GM19035 (cell line): ENCODE results near the gene GM2A.

ENCODE experiments used
- ATAC-seq: cut with Tn5 transposase; IDR thresholded peaks from one replicate; pipeline ENCODE4 v1.9.1; 2021; ENCODE audit not compliant: unreplicated experiment

The GM2A gene

DNA sequence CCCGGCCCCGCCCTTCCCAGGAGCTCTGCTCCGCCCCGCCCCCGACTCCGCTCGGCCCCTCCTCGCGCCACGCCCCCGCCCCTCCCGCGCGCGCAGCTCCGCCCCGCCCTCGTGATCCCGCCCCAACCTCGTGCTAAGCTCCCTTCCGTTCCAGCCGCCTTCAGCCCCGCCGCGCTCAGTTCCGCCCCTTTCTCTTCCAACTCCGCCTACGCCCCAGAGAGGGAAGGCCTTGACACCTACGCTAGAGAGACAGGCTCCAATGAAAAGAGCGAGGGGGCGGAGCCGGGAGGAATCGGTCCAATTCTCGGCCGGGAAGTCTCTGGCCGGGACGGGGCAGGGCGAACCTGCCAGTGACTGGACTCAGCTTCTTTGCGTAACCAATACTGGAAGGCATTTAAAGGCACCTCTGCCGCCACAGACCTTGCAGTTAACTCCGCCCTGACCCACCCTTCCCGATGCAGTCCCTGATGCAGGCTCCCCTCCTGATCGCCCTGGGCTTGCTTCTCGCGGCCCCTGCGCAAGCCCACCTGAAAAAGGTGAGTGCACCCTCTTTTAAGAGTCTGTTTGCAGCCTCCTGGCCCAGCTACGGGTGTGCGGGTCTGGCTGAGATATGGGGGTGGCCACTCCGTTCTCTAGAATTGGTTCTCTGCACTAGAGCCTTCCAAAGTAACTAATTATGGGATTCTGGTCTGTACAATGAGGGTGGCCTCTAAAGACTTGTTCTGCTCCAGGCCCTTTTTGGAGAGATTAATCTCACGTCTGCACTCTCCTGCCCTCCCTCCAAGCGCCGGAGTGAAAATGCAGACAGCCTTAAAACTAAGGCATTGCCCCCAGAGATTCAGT, at the start of gene GM2A:
Gene GM2A (plus strand): TSS at position 424 of the 843 bp plus-strand sequence. CDS start 32 bp downstream, at position 456.
- peak; percentile 86 for ATAC-seq

DNA sequence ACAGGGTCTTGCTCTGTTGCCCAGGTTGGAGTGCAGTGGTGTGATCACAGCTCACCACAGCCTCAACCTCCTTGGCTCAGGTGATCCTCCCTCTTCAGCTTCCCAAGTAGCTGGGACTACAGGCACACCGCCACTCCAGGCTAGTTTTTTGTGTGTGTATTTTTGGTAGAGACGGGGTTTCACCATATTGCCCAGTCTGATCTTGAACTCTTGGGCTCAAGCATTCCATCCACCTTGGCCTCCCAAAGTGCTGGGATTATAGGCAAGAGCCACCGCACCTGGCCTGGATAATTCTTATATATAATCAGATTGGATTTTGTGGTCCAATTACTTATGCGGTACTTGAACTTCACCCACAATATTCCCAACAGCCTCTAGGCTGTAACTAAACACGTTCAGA, 48.9 kb upstream of the GM2A start:
- ATAC-seq = no peak

DNA sequence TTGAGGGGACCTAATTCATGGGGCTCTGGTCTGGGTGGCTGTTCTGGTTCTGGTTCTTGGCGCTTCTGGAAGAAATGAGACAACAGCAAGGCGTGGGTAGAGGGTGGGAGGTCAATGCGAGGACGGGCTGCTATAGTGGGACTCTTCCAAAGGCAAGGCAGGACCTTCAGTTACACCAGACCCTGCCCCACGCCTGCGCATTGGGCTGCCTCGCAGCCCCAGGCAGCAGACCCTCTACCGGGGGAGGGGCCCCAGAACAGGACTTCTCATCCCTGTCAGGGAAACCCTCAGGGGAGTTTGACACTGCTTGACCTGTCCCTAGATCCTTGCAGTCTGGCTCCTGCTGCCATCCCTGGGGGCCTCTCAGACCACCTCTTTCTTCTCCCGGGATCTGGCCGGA, 47.6 kb upstream of the GM2A start:
- no peak for ATAC-seq

DNA sequence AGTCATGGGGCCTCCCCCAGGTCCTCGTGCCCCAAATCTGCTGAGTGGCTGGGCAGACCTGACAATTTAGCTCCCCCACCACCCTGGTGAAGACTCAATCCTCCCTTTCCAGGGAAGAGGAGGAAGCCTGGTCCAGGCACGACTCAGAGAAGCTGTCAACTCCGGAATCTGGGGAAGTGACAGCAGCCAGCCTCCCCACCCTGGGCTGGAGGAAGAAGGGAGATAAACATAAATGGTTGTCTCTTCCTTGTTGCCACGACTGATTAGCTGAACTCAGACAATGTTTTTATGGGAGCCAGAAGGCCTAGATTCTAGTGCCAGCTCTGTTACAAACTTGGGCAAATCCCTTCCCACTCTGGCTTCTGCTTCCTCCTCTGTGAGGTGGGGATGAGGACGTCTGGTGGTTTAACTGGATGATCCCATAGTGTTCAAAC, 44.5 kb upstream of the GM2A start:
- ATAC-seq = no peak

DNA sequence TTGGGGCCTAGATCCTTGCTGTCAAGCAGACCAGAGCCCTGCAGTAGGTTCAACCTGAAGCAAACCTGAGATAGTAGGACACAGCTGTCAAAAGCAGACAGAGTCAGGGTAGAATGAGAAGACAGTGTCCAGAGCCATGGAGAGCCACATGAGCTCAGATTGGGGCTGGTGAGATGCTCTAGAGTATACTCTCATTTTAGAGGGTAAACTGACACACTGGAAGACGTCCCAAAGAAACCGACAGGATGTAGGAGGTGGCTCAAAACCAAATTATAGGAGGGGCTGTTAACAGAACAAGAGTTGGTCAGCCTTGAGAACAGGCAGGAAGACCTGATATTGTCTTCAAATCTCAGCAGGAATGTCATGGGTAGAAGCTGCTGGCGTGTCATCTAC, 40.6 kb upstream of the GM2A start:
- no peak for ATAC-seq

DNA sequence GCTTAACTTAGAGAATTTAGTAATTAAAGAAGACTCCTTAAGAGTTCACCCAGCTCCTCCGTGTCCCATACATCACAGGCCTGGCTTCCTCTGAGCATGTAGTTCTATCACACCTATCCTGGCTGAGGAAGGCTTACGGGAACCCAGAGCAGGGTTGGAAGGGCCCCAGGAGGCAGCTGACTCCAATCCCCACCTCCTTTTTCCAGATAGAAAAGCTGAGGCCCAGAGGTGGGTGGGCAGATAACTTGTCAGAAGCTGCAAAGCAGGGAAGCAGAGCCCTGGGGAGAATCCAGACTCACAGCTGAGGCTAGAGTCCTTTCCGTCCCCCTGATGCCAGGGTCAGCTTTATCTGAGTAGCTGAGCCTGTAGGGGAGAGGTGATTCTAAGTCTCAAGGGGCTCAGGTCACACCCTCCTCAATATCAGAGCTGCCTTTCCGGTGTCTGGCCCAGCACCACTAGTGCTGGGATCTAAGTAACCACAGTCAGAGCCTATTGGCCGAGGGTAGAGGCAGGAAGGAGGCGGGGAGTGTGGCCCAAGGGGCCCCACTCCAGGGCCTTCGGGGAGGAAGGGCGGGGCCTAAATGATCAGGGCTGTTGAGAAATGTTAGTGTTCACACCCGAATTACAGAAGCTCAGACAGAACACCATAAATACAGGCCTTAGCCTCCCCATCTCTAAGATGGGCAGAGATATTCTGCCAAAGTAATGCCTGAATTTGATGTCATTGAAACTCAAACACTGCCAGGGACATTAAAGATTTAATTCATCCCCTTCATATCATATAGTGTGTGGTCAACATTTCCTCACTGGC, 39.0 kb upstream of the GM2A start:
- ATAC-seq = peak; percentile 77

DNA sequence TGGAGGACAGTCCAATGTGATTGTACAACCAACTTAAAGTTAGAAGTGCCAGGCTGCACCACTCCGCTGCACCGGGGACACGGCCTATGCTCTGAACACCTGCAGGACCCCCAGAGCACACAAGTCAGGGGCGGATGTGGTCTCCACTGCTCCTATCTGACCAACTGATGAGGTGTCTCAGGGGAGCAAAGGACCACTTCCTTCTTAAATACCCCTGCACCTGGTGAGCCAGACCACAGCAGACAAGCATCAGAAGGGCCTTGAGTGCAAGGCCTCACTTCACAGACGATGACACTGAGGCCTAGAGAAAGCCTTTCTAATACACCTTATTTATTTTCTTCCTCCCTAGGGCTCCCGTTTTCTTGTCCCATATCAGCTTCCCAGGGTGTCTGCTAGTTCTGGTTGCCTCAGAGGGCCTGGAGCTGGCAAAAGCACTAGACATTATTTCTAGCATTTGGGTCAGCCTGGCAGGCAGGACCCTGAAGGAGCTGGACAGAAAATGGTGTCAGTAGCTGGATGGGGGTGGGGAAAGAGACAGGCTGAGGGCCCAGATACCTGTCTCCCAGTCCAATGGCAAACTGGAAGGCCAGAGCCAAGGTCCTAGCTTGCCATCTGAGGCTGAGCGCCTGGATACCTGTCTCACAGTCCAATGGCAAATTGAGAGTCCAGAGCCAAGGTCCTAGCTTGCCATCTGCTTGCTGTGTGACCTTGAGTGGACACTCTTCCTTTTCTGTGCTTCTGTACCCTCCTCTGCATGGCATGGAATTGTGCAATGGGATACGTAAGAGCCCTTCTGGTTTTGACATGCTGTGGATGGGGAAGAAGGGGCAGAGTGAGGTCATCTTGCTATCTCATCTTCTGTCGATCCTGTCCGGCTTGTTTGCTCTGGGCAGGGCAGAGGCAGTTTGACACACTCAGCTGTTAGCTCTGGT, 38.1 kb upstream of the GM2A start:
- peak; percentile 66 for ATAC-seq

DNA sequence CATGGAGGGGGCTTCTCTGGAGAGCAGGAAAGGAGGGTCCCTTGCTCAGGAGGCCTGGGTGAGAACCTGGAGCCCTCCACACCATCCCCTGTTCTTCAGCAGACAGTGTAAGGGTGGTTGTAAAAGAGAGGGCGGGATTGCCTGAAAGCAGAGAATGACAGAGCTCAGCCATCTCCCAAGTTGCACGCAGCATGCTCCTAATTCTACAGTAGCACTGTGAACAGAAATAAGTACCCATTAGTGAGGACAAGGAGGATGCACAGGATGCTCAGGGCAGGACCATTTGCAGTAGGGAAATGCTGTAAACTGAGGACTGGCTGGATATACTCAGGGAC, 37.5 kb upstream of the GM2A start:
- no peak for ATAC-seq

DNA sequence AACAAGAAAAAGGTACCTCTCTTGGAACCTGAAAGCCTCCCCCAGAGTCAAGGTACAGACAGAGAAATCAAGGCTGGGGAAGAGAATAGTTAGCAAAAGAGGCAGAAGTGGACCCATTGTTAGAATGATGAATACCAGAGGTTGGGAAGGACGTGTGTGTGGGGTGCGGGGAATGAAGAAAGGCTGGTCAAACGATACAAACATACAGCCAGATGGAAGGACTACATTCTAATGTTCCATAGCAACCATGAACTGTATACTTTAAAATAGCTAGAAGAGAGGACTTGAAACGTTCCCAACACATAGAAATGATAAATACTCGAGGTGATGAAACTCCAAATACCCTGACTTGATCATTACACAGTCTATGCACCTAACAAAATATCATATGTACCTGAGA, 36.2 kb upstream of the GM2A start:
- no peak for ATAC-seq

DNA sequence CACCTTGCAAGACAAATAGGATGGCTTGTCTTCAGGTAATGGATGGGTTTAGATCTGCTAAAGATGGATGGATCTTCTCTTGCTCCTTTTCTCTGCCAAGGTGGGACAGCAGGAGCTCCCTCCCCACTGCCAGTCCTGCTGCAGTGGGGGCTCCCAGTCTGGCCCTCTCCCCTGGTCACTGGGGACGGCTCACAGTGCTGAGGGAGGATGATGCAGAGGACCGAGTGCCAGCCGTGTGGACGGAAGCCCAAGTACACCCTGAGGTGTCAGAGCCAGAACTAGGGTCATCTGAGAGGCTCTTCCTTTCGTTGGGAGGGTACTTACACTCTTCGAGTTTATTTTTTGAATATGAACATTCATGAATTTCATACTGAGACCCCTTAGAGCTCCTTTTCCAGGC, 34.8 kb upstream of the GM2A start:
- ATAC-seq = no peak

DNA sequence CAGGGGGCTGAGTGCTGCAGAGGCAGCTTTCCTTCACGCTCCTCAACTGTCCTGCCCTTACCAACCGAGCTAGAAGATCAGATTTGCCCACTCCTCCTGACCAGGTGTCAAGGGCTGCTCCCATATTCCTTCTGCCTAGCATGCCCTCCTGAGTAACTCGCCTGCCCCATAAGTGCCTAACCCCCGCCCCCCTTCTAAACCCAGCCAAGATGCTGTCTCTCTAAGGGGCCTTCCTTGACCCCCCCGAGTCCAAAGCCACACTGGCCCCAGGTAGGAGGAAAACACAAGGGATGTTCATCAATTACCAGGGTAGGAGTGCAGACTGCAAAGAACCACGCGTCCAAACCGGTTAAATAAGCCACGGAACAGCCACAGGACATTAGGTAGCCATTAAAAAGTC, 33.8 kb upstream of the GM2A start:
- no peak for ATAC-seq

DNA sequence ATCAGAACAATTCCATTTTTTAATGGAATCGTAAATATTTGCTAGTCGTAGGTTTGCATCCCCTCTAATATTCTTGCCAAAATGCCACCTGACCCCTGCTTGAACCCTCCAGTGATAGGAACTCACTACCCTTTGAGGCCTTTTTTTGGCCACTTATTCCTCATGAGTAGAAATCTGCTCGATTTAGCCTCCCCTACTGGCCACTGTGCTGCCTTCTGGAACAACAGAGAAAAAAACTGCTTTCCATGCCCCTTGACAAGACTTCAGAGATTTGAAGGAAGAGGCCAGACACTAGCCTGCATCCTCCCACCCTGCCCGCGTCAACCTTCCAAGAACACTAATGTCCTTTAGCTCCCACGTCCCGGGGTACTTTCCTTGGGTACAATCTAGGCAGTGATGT, 33.2 kb upstream of the GM2A start:
- no peak for ATAC-seq

DNA sequence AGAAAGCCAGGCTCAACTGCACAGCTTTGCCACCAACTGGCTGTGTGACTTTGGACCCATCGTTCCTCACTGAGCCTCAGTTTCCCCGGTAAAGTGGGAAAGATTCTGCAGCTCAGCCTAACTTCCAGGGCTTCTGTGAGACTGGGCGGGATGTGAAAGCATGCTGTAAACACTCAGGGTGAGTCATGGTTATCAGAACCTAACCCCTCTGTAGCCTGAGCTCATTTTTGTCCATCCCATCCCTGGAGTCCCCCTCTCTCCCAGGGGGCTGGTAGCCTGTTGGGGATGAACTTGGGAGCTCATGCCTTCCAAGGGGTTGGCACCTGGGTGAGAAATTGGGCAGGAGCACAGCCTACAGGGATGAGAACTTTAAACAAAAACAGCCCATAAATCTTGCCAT, 31.4 kb upstream of the GM2A start:
- no peak for ATAC-seq

DNA sequence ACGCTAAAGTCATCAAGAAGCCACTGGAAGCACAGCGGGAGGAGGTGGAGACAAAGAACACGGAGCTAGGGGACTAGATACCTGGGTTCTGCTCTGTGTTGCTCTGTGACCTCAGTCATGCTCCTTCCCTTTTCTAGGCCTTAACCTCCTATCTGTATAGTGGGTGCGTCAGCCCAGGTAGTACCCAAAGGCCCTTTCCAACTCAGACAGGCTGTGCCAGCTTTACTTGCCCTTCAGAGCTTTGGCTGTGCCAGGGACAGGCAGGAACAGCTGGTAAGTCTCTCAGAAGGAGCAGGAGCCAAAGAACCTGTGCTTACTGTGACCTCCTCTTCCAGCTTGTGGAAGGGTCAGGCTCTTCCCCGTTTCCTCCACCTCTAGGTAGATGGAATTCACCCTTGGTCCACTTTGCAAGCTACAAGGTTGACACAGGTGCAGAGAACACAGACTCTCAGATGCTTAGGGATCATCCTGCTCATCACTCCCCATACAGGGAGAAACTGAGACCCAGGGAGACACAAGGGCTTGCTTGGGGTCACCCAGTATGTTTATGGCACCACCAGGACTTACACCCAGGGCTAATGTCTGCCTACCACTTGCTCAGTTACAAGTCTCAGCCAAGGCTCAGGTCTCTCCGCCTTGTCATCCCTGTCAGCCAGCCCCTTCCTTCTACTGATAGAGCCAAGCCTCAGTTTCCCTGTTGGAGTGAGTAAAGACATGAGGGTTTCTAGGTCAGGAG, 30.8 kb upstream of the GM2A start:
- ATAC-seq = no peak

DNA sequence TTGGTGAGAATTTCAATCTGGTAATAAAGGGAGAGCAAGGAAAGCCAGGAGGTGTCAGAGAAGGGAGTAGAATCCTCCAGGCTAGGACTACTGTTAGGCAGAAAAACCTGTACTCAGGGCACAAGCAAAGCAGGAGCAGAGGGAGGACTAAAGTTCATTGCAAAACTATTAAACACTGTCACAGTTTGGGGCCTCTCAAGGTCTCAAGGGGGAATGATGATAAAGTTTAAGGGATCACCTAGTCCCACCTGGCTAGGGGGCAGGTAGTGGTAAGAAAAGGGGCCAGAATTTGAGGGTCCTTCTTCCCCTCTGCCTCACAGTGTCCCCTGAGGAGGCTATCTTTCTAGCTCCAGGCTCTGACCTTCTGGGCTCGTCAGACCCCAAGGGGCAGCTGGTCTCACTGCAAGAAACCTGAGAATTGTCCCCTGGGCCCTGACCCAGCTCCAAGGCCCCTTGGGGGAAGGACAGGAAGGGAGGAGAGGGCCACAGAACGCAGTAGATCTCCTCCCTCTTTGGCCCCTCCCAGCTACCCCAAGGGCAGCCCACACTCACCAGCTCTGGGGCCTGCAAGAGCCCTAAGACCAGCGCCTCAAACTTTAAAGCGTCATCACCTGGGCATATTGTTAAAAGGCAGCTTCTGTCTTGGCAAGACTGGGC, 30.1 kb upstream of the GM2A start:
- ATAC-seq = peak; percentile 67

DNA sequence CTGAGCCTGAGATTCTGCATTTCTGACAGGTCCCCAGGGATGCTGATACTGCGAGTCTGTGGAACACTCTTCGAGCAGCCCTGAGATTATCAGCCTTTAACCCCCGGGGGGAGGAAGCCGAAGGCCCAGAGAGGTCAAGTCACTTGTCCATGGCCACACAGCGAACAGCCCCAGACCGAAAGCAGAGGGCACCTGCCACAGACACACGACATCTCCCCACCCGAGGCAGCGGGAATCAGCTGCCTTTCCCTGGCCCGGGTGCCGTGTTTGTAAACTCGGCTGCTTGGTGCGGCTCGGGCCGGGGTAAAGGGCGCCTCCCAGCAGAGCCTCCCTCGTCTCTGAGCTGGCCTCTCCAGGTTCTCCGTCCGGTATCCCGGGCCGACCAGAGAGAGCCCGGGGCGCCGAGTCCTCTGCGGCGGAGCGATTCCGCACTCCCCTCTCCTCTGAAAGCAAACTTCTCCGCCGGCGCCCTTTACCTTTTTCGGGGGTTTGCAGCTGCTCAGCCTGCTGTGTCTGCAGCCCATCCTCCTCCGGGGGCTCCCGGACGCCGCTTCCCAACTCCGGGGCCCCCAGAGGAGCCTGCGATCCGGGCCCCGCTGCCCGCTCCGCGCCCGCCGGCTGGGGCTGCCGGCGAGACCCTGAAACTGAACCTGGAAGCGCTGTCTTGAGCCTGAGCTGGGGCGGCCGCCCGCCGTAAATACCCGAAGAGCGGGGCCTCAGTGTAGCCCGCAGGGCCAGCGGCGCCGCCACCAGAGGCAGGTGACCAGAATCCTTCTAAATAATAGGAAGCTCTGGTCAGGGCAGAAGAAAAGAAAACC, 29.3 kb upstream of the GM2A start, which contains the start of gene CCDC69:
Gene CCDC69 (minus strand): TSS at position 646 of the 818 bp plus-strand sequence. CDS start 122 bp downstream, at position 524.
- peak; percentile 72 for ATAC-seq

DNA sequence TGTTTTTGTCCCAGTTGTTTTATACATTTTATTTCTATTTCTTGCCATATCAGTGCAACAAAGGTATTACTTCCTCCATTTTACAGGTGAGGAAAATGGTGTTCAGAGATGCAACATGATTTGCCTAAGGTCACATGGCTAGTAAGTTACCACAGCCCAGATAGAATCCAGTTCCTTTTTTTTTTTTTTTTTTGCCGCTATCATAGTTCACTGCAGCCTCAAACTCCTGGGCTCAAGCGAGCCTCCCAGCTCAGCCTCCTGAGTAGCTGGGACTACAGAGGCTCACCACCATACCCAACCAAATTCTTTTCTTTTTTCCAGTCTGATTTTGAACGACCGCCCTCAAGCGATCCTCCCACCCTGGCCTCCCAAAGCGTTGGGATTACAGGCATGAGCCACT, 28.6 kb upstream of the GM2A start:
- ATAC-seq = peak; percentile 47

DNA sequence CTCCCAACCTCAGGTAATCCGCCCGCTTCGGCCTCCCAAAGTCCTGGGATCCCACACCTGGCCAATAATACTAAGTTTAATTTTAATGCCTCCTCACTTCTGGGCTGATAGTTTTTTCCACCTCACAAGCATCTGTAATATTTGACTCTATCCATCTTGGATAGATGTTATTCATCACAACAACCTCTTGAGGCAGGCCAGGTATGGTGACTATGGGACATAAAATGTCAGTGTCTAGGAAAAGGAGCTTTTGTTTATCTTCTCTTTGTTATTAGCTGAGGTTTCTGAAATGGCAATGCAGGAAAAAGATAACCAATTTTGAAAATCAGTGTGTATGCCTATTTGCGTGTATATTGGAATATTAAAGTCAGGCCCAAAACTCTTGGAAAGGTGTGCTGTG, 27.9 kb upstream of the GM2A start:
- no peak for ATAC-seq

DNA sequence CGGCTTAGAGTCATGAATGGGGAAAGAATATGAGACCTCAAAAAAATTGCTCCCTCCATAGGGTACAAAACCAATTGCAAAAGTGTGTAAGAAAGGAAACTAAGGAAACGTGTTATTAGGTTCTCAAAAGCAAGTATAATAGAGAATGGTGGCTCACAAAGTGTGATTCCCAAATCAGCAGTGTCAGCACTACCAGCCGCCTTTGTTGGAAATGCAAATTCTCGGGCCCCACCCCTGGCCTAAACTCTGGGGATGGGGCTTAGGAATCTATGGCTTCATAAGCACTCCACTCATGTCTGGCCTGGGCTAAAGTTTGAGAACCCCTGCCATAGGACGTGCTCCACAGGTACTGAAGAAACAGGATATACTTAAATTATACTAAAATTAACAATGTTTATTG, 27.5 kb upstream of the GM2A start:
- ATAC-seq = no peak
